ENCODE results near the gene POM121L12.

POM121L12 gene

DNA sequence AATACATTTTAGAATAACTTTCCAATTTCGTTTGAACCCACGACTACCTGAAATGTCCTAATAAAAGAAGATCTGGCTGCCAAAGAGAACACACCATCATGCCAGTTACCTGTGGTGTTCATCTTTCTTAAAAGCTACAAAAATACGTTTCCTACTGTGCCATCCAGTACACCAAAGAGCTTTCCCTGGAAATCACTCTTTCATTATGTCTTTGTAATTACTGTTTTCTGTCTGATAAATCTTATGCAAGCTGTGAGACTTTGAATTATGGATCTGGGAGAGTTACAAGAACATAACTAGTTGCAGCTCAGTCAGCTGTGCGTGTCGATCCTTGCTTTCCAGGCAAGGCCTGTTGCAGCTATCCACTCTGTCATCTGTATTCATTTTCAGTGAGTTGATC is 12.5 kb upstream of the POM121L12 start:
- TF ChIP-seq, protein P1, sequence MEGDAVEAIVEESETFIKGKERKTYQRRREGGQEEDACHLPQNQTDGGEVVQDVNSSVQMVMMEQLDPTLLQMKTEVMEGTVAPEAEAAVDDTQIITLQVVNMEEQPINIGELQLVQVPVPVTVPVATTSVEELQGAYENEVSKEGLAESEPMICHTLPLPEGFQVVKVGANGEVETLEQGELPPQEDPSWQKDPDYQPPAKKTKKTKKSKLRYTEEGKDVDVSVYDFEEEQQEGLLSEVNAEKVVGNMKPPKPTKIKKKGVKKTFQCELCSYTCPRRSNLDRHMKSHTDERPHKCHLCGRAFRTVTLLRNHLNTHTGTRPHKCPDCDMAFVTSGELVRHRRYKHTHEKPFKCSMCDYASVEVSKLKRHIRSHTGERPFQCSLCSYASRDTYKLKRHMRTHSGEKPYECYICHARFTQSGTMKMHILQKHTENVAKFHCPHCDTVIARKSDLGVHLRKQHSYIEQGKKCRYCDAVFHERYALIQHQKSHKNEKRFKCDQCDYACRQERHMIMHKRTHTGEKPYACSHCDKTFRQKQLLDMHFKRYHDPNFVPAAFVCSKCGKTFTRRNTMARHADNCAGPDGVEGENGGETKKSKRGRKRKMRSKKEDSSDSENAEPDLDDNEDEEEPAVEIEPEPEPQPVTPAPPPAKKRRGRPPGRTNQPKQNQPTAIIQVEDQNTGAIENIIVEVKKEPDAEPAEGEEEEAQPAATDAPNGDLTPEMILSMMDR (IDR thresholded peaks at IDR 0.05; ENCODE audit: poor library complexity, severe bottlenecking) = no peak
- Histone ChIP-seq H3K9me3 (ENCODE audit: severe bottlenecking) (no peaks in the 10 kb centered on the region), H3K36me3 (ENCODE audit: low read depth) (no peaks in the 10 kb centered on the region), H3K4me3 (ENCODE audit: severe bottlenecking) (no peak overlapping the region), H3K27ac (ENCODE audit: poor library complexity, severe bottlenecking) (no peak overlapping the region), H3K27me3 (ENCODE audit: insufficient read depth, poor library complexity, severe bottlenecking) (peaks cover 8% of the 10 kb centered on the region), H3K4me1 (ENCODE audit: insufficient read depth, poor library complexity, severe bottlenecking) (no peaks in the 10 kb centered on the region)
- no peak for DNase-seq (ENCODE audit: low spot score)
- no peak for ATAC-seq (ENCODE audit: low read depth)

DNA sequence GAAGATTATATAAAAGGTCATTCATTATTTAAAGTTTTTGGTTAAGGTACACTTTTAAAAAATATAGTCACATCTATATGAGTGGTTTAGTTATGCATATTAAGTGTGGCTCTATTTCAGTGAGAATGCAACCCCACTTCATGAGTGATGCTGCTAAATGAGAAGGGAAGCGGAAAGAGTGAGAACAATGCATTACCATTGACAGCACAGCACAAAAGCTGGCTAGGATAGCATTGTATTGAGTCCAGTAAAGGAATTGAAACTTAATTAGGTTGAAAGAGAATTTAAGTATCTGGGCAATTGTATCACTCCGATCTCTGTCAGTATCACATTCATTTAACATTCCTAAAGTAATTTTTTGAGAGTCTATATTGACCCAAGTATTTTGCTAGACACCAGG is 13.2 kb downstream of the POM121L12 start:
- no peaks in the 10 kb centered on the region for H3K4me1 ChIP-seq (ENCODE audit: insufficient read depth, poor library complexity, severe bottlenecking)
- no peaks in the 10 kb centered on the region for H3K36me3 ChIP-seq (ENCODE audit: low read depth)
- TF ChIP-seq, protein P1 (IDR thresholded peaks at IDR 0.05; ENCODE audit: poor library complexity, severe bottlenecking) = no peak
- no peaks in the 10 kb centered on the region for H3K9me3 ChIP-seq (ENCODE audit: severe bottlenecking)
- ATAC-seq (ENCODE audit: low read depth) = no peak
- H3K4me3 ChIP-seq (ENCODE audit: severe bottlenecking) = no peak overlapping the region
- H3K27ac ChIP-seq (ENCODE audit: poor library complexity, severe bottlenecking) = no peak overlapping the region
- peaks cover 6% of the 10 kb centered on the region for H3K27me3 ChIP-seq (ENCODE audit: insufficient read depth, poor library complexity, severe bottlenecking)
- DNase-seq (ENCODE audit: low spot score) = no peak

DNA sequence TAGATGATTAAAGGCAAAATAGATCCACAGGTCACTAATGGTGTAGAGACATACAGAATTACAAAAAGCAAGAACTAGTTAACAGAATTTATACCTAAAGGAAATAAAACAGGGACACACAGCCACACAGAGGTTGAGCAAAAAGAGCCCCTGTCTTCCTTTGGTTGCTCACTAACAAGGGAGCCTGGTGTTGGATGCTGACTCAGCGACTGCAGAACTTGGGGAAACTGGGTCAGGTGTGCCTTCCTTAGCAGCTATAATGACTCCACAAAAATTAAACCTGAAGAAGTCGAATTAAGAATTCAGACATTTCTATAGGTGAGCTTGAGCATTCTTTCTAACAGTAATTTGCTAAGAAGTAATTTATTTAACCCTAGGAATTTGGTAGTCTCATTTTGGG is 15.0 kb downstream of the POM121L12 start:
- no peaks in the 10 kb centered on the region for H3K9me3 ChIP-seq (ENCODE audit: severe bottlenecking)
- no peak for ATAC-seq (ENCODE audit: low read depth)

DNA sequence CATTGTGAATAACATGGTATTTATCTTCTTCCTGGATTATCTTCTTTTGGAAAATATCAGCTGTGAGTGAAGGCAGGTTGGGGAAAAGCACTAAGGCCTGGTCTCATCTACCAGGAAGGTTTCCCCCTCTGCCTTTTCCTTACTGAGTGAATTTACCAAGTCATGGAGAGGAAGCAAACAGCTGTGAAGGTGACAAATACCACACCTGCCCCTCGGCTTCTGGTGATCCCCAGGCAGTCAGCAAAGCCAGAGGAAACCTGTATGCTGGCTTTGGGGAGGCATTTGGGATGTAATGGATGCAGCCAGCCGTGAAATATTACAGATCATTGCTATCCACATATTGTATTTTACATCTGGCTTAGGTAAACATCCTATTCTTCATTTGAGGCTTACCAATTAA is 24.2 kb downstream of the POM121L12 start:
- Histone ChIP-seq H3K4me3 (ENCODE audit: severe bottlenecking) (no peak overlapping the region), H3K27ac (ENCODE audit: poor library complexity, severe bottlenecking) (no peak overlapping the region), H3K4me1 (ENCODE audit: insufficient read depth, poor library complexity, severe bottlenecking) (no peaks in the 10 kb centered on the region), H3K36me3 (ENCODE audit: low read depth) (no peaks in the 10 kb centered on the region), H3K9me3 (ENCODE audit: severe bottlenecking) (no peaks in the 10 kb centered on the region), H3K27me3 (ENCODE audit: insufficient read depth, poor library complexity, severe bottlenecking) (no peaks in the 10 kb centered on the region)
- DNase-seq (ENCODE audit: low spot score) (no peak), ATAC-seq (ENCODE audit: low read depth) (no peak)
- TF ChIP-seq, protein P1 (IDR thresholded peaks at IDR 0.05; ENCODE audit: poor library complexity, severe bottlenecking) = no peak

More for the DNA sequence above, 15.0 kb downstream of the POM121L12 start:
- no peak overlapping the region for H3K4me3 ChIP-seq (ENCODE audit: severe bottlenecking)
- TF ChIP-seq, protein P1 (IDR thresholded peaks at IDR 0.05; ENCODE audit: poor library complexity, severe bottlenecking) = no peak
- no peak overlapping the region for H3K27ac ChIP-seq (ENCODE audit: poor library complexity, severe bottlenecking)
- no peaks in the 10 kb centered on the region for H3K36me3 ChIP-seq (ENCODE audit: low read depth)
- no peak for DNase-seq (ENCODE audit: low spot score)
- H3K4me1 ChIP-seq (ENCODE audit: insufficient read depth, poor library complexity, severe bottlenecking) = no peaks in the 10 kb centered on the region
- peaks cover 3% of the 10 kb centered on the region for H3K27me3 ChIP-seq (ENCODE audit: insufficient read depth, poor library complexity, severe bottlenecking)

DNA sequence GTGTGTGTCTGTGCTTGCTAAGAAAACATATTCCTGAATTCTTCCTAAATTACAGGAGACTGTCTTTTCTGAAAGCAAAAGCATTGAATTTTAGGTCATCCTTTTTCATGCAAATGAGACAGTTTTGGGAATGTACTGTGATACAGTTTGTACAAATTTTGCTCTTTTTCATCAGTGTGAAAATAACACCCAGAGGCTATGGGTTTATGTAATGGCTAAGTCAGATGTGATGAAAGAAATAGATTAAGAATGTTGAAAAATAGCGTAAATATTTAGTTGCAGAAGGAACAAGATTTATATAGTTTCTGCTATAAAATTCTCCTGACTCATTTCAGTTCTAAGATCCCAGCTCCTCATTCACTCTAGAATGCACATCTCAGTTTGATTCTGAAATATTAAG is 24.6 kb downstream of the POM121L12 start:
- H3K27ac ChIP-seq (ENCODE audit: poor library complexity, severe bottlenecking) = no peak overlapping the region
- TF ChIP-seq, protein P1 (IDR thresholded peaks at IDR 0.05; ENCODE audit: poor library complexity, severe bottlenecking) = no peak
- DNase-seq (ENCODE audit: low spot score) = no peak
- no peaks in the 10 kb centered on the region for H3K36me3 ChIP-seq (ENCODE audit: low read depth)
- no peaks in the 10 kb centered on the region for H3K4me1 ChIP-seq (ENCODE audit: insufficient read depth, poor library complexity, severe bottlenecking)
- H3K9me3 ChIP-seq (ENCODE audit: severe bottlenecking) = no peaks in the 10 kb centered on the region
- H3K4me3 ChIP-seq (ENCODE audit: severe bottlenecking) = no peak overlapping the region
- no peaks in the 10 kb centered on the region for H3K27me3 ChIP-seq (ENCODE audit: insufficient read depth, poor library complexity, severe bottlenecking)
- no peak for ATAC-seq (ENCODE audit: low read depth)

All from RWPE2 (cell line).